Activated CD8-positive, alpha-beta T cell treated with anti-CD3 and anti-CD28 coated beads, Interleukin-2, amount 10 ng/mL, durations not matched to agents 7 days and 5 days (primary cell): ENCODE data around the gene ZNF865. TPM values are rescaled to one million over a fixed set of nuclear protein-coding genes. Genes with fewer than 3 reads are reported as not detected.
"Not testable (repeated sequence)": the region's sequence is repeated elsewhere in the genome, so short reads cannot be mapped to it uniquely, and the experiment has no call there.

Experiments
- ATAC-seq: fragments of 150-1000 bp; cut with Tn5 transposase; one replicate; pipeline ENCODE4 v1.10.0; 2021; ENCODE audit warnings: moderate library complexity
- CTCF ChIA-PET: fragments of 350-600 bp; sonication (Branson Sonifier 250); formaldehyde crosslinking; loops from one replicate; lab custom pipeline; 2021; ENCODE audit warnings: antibody characterized with exemption; lab: Charles Lee
- POLR2A ChIA-PET: fragments of 350-600 bp; sonication (Branson Sonifier 250); formaldehyde crosslinking; loops from one replicate; lab custom pipeline; 2021; ENCODE audit warnings: antibody characterized with exemption; lab: Charles Lee
- DNase-seq: peaks from one replicate; pipeline ENCODE4 v3.0.0-alpha.2; 2020
- H3K27ac Mint-ChIP-seq: one replicate; pipeline ENCODE4 v1.8.0; 2021; ENCODE audit warnings: mild to moderate bottlenecking, mixed read lengths
- H3K27me3 Mint-ChIP-seq: one replicate; pipeline ENCODE4 v1.8.0; 2021; ENCODE audit warnings: low read depth, mixed read lengths
- H3K36me3 Mint-ChIP-seq: one replicate; pipeline ENCODE4 v1.8.0; 2021; ENCODE audit warnings: low read depth, mixed read lengths
- H3K4me1 Mint-ChIP-seq: one replicate; pipeline ENCODE4 v1.8.0; 2021; ENCODE audit warnings: low read depth, mixed read lengths
- H3K4me3 Mint-ChIP-seq: one replicate; pipeline ENCODE4 v1.8.0; 2021; ENCODE audit warnings: mild to moderate bottlenecking, mixed read lengths
- H3K9me3 Mint-ChIP-seq: one replicate; pipeline ENCODE4 v1.8.0; 2022; ENCODE audit warnings: mixed read lengths; ENCODE audit not compliant: insufficient read depth
- total RNA-seq, 2 experiments: library from RNA; stranded (reverse); gene quantifications; one replicate each; pipeline ENCODE4 v1.2.3, GENCODE V29; 2021

The ZNF865 gene
- total RNA-seq: 10 to 100 TPM; 14.8 to 15.8 TPM

GRCh38 chr19:55605637-55606470 is at the start of gene ZNF865:
ZNF865 (plus strand) TSS chr19:55605647; CDS start chr19:55613619, 7,972 bp downstream.
- DNase-seq: peak; percentile 84
- ChIA-PET CTCF (interaction anchor here (0.6 to 5.6 kb wide), 25 partner anchors 14 to 313 kb away, joined by 3 to 59 read pairs (median 4); partner anchors contain the start of genes U2AF2, ZNF628 and ZNF784), POLR2A (interaction anchor here (0.8 to 2.2 kb wide), 9 partner anchors 10 to 352 kb away, joined by 3 to 27 read pairs (median 3); partner anchors contain the start of genes U2AF2 and ZNF784)
- no peaks in the 10 kb centered on the region for H3K27me3 Mint-ChIP-seq
- H3K9me3 Mint-ChIP-seq: no peaks in the 10 kb centered on the region
- H3K4me3 Mint-ChIP-seq: peak within 1 kb of the TSS; percentile 91
- H3K36me3 Mint-ChIP-seq: peaks cover 52% of the 10 kb centered on the region
- H3K27ac Mint-ChIP-seq: peak within 1 kb of the TSS; percentile 96
- ATAC-seq: peak; percentile 40
- H3K4me1 Mint-ChIP-seq: peaks cover 60% of the 10 kb centered on the region

- no peak for DNase-seq
- CTCF ChIA-PET: no interaction called here
Observed at GRCh38 chr19:55559684-55560083, 45.8 kb upstream of the ZNF865 start.

GRCh38 chr19:55563261-55563690 is 42.2 kb upstream of the ZNF865 start:
- ChIA-PET CTCF (no interaction called here), POLR2A (no interaction called here)
- Mint-ChIP-seq H3K27me3 (peaks cover 2% of the 10 kb centered on the region), H3K27ac (no peak overlapping the region), H3K4me1 (no peaks in the 10 kb centered on the region), H3K9me3 (no peaks in the 10 kb centered on the region), H3K36me3 (no peaks in the 10 kb centered on the region), H3K4me3 (no peak overlapping the region)
- DNase-seq (no peak), ATAC-seq (no peak)

More at GRCh38 chr19:55559684-55560083, 45.8 kb upstream of the ZNF865 start:
- H3K36me3 Mint-ChIP-seq: no peaks in the 10 kb centered on the region
- H3K4me3 Mint-ChIP-seq: no peak overlapping the region
- no peak overlapping the region for H3K27ac Mint-ChIP-seq
- no peak for ATAC-seq
- no peaks in the 10 kb centered on the region for H3K9me3 Mint-ChIP-seq
- POLR2A ChIA-PET: no interaction called here
- H3K4me1 Mint-ChIP-seq: no peaks in the 10 kb centered on the region
- no peaks in the 10 kb centered on the region for H3K27me3 Mint-ChIP-seq

GRCh38 chr19:55566823-55567222 is 38.6 kb upstream of the ZNF865 start:
- H3K27me3 Mint-ChIP-seq: peaks cover 2% of the 10 kb centered on the region
- no peak overlapping the region for H3K27ac Mint-ChIP-seq
- no peak for ATAC-seq
- no peak overlapping the region for H3K4me3 Mint-ChIP-seq
- H3K9me3 Mint-ChIP-seq: no peaks in the 10 kb centered on the region
- ChIA-PET CTCF (interaction anchor here (0.9 kb wide), 1 partner anchor 65 kb away, joined by 4 read pairs; no protein-coding TSS in a partner anchor), POLR2A (no interaction called here)
- H3K36me3 Mint-ChIP-seq: no peaks in the 10 kb centered on the region
- DNase-seq: no peak
- no peaks in the 10 kb centered on the region for H3K4me1 Mint-ChIP-seq

- Mint-ChIP-seq H3K36me3 (no peaks in the 10 kb centered on the region), H3K4me3 (no peak overlapping the region), H3K27ac (no peak overlapping the region), H3K9me3 (no peaks in the 10 kb centered on the region), H3K4me1 (no peaks in the 10 kb centered on the region), H3K27me3 (peaks cover 2% of the 10 kb centered on the region)
- ChIA-PET CTCF (no interaction called here), POLR2A (no interaction called here)
- DNase-seq (no peak), ATAC-seq (no peak)
Observed at GRCh38 chr19:55567708-55568328, 37.6 kb upstream of the ZNF865 start.

GRCh38 chr19:55569477-55569876 is 36.0 kb upstream of the ZNF865 start:
- CTCF ChIA-PET, H3K9me3 Mint-ChIP-seq, H3K27me3 Mint-ChIP-seq, H3K36me3 Mint-ChIP-seq, POLR2A ChIA-PET, H3K27ac Mint-ChIP-seq, ATAC-seq, H3K4me1 Mint-ChIP-seq, DNase-seq, H3K4me3 Mint-ChIP-seq: not testable (repeated sequence)

GRCh38 chr19:55573929-55574328 is 31.5 kb upstream of the ZNF865 start:
- DNase-seq, H3K4me3 Mint-ChIP-seq, H3K27me3 Mint-ChIP-seq, ATAC-seq, H3K9me3 Mint-ChIP-seq, POLR2A ChIA-PET, H3K27ac Mint-ChIP-seq, H3K4me1 Mint-ChIP-seq: not testable (repeated sequence)
- H3K36me3 Mint-ChIP-seq: peaks cover 11% of the 10 kb centered on the region
- CTCF ChIA-PET: interaction anchor here (1.8 kb wide), 1 partner anchor 70 kb away, joined by 9 read pairs; no protein-coding TSS in a partner anchor

- CTCF ChIA-PET: interaction anchor here (0.7 kb wide), 1 partner anchor 56 kb away, joined by 3 read pairs; no protein-coding TSS in a partner anchor
- H3K9me3 Mint-ChIP-seq: no peaks in the 10 kb centered on the region
- H3K36me3 Mint-ChIP-seq: peaks cover 14% of the 10 kb centered on the region
- peaks cover 16% of the 10 kb centered on the region for H3K4me1 Mint-ChIP-seq
- DNase-seq (no peak), ATAC-seq (no peak)
- POLR2A ChIA-PET: interaction anchor here (0.6 to 0.9 kb wide), 2 partner anchors 22 to 1437 kb away, joined by 3 to 4 read pairs; partner anchors contain the start of gene FIZ1
- H3K27ac Mint-ChIP-seq: no peak overlapping the region
- H3K27me3 Mint-ChIP-seq: no peaks in the 10 kb centered on the region
- H3K4me3 Mint-ChIP-seq: no peak overlapping the region
Observed at GRCh38 chr19:55576746-55577145, 28.7 kb upstream of the ZNF865 start.

GRCh38 chr19:55578031-55578760 is 27.3 kb upstream of the ZNF865 start:
- no peaks in the 10 kb centered on the region for H3K27me3 Mint-ChIP-seq
- no peak overlapping the region for H3K4me3 Mint-ChIP-seq
- CTCF ChIA-PET: no interaction called here
- no peak overlapping the region for H3K27ac Mint-ChIP-seq
- H3K36me3 Mint-ChIP-seq: peaks cover 14% of the 10 kb centered on the region
- peaks cover 20% of the 10 kb centered on the region for H3K4me1 Mint-ChIP-seq
- no peaks in the 10 kb centered on the region for H3K9me3 Mint-ChIP-seq
- no peak for ATAC-seq
- no peak for DNase-seq
- POLR2A ChIA-PET: no interaction called here

- H3K4me3 Mint-ChIP-seq: peak overlapping the region; percentile 76
- H3K27ac Mint-ChIP-seq: peak overlapping the region; percentile 91
- ATAC-seq (no peak), DNase-seq (no peak)
- H3K36me3 Mint-ChIP-seq: peaks cover 14% of the 10 kb centered on the region
- peaks cover 20% of the 10 kb centered on the region for H3K4me1 Mint-ChIP-seq
- ChIA-PET CTCF (no interaction called here), POLR2A (no interaction called here)
- H3K9me3 Mint-ChIP-seq: no peaks in the 10 kb centered on the region
- H3K27me3 Mint-ChIP-seq: no peaks in the 10 kb centered on the region
Observed at GRCh38 chr19:55578761-55579747, 26.4 kb upstream of the ZNF865 start.
